Astrocyte of the spinal cord (primary cell): Measurements from ENCODE around the gene DSCAML1.

Experiments
- DNase-seq: peaks from one replicate; pipeline ENCODE4 v3.0.0; 2011; ENCODE audit warnings: low read depth, low spot score
- H3K4me3 ChIP-seq: 2 replicates; pipeline ENCODE4 v1.5.1; 2011; ENCODE audit warnings: low read depth, mild to moderate bottlenecking, low read length, moderate library complexity
- in situ Hi-C: cut with HindIII; loops from 2 replicates; pipeline ENCODE4 v1.10.0; 2017; ENCODE audit warnings: low sequenced_read_pairs
- TF ChIP-seq, protein P1 (sequence below): IDR thresholded peaks from 2 replicates; pipeline ENCODE4 v1.5.1; 2012; ENCODE audit warnings: low read depth, mild to moderate bottlenecking, low read length, inconsistent platforms

DSCAML1 gene

GRCh38 chr11:117547946-117548345, 249.1 kb downstream of the DSCAML1 start:
- no peak overlapping the region for H3K4me3 ChIP-seq
- TF ChIP-seq, protein P1, sequence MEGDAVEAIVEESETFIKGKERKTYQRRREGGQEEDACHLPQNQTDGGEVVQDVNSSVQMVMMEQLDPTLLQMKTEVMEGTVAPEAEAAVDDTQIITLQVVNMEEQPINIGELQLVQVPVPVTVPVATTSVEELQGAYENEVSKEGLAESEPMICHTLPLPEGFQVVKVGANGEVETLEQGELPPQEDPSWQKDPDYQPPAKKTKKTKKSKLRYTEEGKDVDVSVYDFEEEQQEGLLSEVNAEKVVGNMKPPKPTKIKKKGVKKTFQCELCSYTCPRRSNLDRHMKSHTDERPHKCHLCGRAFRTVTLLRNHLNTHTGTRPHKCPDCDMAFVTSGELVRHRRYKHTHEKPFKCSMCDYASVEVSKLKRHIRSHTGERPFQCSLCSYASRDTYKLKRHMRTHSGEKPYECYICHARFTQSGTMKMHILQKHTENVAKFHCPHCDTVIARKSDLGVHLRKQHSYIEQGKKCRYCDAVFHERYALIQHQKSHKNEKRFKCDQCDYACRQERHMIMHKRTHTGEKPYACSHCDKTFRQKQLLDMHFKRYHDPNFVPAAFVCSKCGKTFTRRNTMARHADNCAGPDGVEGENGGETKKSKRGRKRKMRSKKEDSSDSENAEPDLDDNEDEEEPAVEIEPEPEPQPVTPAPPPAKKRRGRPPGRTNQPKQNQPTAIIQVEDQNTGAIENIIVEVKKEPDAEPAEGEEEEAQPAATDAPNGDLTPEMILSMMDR: no peak
- in situ Hi-C loops: no loop called here
- DNase-seq: no peak

DNA sequence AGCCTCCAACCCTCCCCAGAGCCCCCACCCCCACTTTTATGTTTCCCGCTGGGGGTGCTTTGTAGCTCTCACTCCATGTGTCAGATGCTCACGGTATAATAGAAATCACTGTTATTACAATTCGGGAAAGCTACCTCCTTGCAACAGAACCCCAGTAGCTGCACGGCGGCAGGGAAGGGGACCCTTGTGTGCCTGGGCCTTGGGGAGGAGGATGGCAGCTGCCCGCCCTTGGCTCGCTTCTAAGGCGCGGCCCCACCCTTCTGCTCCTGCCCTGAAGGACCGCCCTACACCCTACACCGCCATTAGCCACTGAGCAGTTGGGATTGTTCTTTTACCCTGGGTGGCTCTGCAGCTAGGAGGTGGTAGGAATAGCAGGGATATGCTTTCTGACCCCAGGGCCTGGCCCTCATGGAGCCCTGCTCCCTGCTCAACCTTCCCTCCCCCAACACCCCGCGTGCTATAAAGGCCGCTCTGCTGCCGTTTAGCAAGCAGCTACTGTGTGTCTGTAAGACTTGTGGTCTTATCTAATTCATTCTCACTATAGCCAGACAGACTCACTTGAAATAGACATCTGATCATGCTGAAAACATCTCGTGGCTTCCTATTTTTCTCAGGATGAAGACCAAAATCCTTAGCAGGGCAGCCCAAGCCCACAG, 249.7 kb downstream of the DSCAML1 start:
- H3K4me3 ChIP-seq: no peak overlapping the region
- TF ChIP-seq, protein P1: no peak
- DNase-seq: no peak
- in situ Hi-C loops: no loop called here

GRCh38 chr11:117546431-117547194, 250.4 kb downstream of the DSCAML1 start:
- DNase-seq: no peak
- in situ Hi-C loops: no loop called here
- TF ChIP-seq, protein P1: no peak
- H3K4me3 ChIP-seq: no peak overlapping the region

DNA sequence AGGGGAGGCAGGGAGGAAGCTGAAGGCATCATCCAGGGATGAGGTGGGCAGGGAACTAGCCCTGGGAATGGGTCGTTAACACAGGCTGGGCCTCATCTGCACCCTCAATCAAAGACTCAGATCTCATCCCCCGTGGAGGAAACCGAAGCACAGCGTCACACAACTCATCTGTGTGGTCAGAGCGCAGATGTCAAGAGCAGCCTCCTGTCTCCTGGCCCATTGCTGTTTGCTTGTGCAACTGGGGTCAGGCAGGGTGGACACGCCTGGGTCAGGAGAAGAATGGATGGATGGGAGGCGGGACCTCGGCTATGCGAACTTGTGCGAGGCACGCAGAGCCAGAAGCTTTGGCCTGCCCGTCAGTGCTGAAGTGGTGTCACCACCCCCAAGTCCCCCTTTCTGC, 251.3 kb downstream of the DSCAML1 start:
- DNase-seq: no peak
- H3K4me3 ChIP-seq: no peak overlapping the region
- in situ Hi-C loops: no loop called here
- TF ChIP-seq, protein P1: no peak

DNA sequence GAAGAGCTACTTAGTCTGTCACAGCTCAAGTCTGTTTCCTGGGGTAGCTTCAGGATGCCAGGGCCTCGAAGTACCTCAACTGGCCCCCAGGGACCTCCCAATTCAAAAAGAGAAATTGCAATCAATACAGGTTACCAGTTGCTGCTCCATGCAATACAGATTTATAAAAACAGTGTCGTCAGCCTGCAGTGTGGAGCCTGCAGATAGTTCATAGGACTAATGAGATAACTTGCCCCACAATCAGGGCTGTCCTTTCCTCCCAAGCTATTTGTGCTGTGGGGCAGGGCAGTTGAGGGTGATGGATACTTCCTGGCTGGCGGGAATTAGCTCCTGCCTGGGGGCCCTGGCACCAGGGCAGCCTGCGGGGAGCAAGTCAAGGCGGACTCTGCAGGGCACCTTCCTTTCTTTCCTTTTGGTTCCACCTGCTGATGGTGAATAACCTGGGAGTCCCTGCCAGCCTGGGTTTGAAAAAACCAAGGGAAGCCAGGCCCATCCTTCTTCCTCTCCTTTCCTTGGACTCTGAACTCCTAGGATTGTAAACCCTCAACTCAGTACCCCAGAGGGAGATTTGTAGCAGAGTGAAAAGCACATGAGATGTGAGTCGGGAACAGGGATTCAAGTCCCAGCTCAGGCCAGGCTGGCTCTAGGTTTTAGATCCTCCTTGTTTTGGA, 252.8 kb downstream of the DSCAML1 start:
- TF ChIP-seq, protein P1: no peak
- DNase-seq: no peak
- in situ Hi-C loops: no loop called here
- no peak overlapping the region for H3K4me3 ChIP-seq

DNA sequence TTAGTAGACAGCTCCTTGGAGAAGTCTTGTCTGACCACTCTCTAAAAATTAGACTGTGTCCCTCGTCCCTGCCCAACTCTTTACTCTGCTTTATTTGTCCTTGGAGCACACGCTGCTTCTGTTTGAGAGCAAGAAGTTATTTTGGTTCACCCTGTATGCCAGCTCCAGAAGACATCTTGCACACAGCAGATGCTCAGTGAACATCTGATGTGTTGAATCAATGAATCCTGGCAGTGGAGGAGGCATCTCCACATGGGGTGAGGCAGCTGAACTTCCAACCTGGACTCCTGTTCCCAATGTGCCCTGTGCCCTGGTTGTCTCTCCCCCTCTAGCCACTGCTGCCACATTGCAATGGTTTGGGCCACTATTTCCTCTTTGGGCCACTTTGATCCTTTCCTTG, 255.8 kb downstream of the DSCAML1 start:
- TF ChIP-seq, protein P1: no peak
- in situ Hi-C loops: no loop called here
- H3K4me3 ChIP-seq: no peak overlapping the region
- DNase-seq: no peak
